ENCODE results near the gene SGPL1. TPM values are rescaled to one million over a fixed set of nuclear protein-coding genes. Genes with fewer than 3 reads are reported as not detected.

SGPL1 gene
- total RNA-seq, 1 donor from 2014 or later = 51.5 TPM

GRCh38 chr10:70901276-70901878, 85.6 kb downstream of the SGPL1 start:
- no peak overlapping the region for H3K4me2 ChIP-seq
- DNase-seq (ENCODE audit: low spot score) = no peak
- H3K27ac Mint-ChIP-seq = no peak overlapping the region
- H3K27ac ChIP-seq = no peak overlapping the region
- no peaks in the 10 kb centered on the region for H3K79me2 ChIP-seq (ENCODE audit: low read depth)
- H3K27me3 ChIP-seq = no peaks in the 10 kb centered on the region
- H3K36me3 ChIP-seq = no peaks in the 10 kb centered on the region
- H3K36me3 Mint-ChIP-seq = no peaks in the 10 kb centered on the region
- peaks cover 7% of the 10 kb centered on the region for H3K4me1 ChIP-seq
- H3K9me3 ChIP-seq (ENCODE audit: low read depth) = no peaks in the 10 kb centered on the region
- H3K27me3 Mint-ChIP-seq (ENCODE audit: insufficient read depth, low read depth) = peaks cover 9% of the 10 kb centered on the region
- no peak overlapping the region for H3K9ac ChIP-seq
- no peak for TF ChIP-seq CTCF (IDR thresholded peaks at IDR 0.05)
- TF ChIP-seq EZH2 (IDR thresholded peaks at IDR 0.05) = no peak
- no peak for TF ChIP-seq EZH2phosphoT487 (IDR thresholded peaks at IDR 0.05)
- H3K4me3 Mint-ChIP-seq = no peak overlapping the region
- H3F3A ChIP-seq (ENCODE audit: low read depth) = no peaks in the 10 kb centered on the region
- H2AFZ ChIP-seq (replicated peaks) = no peak overlapping the region
- no peaks in the 10 kb centered on the region for H4K20me1 ChIP-seq (ENCODE audit: low read depth)
- no peak overlapping the region for H3K4me3 ChIP-seq
- no peaks in the 10 kb centered on the region for H3K9me3 Mint-ChIP-seq
- peaks cover 13% of the 10 kb centered on the region for H3K4me1 Mint-ChIP-seq

GRCh38 chr10:70902661-70903261, 87.0 kb downstream of the SGPL1 start:
- Histone ChIP-seq H3K27ac (no peak overlapping the region), H3K4me1 (peaks cover 7% of the 10 kb centered on the region), H4K20me1 (ENCODE audit: low read depth) (no peaks in the 10 kb centered on the region), H3K4me3 (no peak overlapping the region), H2AFZ (replicated peaks) (no peak overlapping the region), H3K4me2 (no peak overlapping the region), H3K9me3 (ENCODE audit: low read depth) (no peaks in the 10 kb centered on the region), H3K27me3 (no peaks in the 10 kb centered on the region), H3K9ac (no peak overlapping the region), H3K36me3 (no peaks in the 10 kb centered on the region), H3K79me2 (ENCODE audit: low read depth) (no peaks in the 10 kb centered on the region), H3F3A (ENCODE audit: low read depth) (no peaks in the 10 kb centered on the region)
- Mint-ChIP-seq H3K27ac (no peak overlapping the region), H3K4me3 (no peak overlapping the region), H3K4me1 (peaks cover 20% of the 10 kb centered on the region), H3K9me3 (no peaks in the 10 kb centered on the region), H3K27me3 (ENCODE audit: insufficient read depth, low read depth) (peaks cover 12% of the 10 kb centered on the region), H3K36me3 (no peaks in the 10 kb centered on the region)
- TF ChIP-seq EZH2phosphoT487 (IDR thresholded peaks at IDR 0.05) (no peak), EZH2 (IDR thresholded peaks at IDR 0.05) (no peak), CTCF (IDR thresholded peaks at IDR 0.05) (no peak)
- no peak for DNase-seq (ENCODE audit: low spot score)

DNA sequence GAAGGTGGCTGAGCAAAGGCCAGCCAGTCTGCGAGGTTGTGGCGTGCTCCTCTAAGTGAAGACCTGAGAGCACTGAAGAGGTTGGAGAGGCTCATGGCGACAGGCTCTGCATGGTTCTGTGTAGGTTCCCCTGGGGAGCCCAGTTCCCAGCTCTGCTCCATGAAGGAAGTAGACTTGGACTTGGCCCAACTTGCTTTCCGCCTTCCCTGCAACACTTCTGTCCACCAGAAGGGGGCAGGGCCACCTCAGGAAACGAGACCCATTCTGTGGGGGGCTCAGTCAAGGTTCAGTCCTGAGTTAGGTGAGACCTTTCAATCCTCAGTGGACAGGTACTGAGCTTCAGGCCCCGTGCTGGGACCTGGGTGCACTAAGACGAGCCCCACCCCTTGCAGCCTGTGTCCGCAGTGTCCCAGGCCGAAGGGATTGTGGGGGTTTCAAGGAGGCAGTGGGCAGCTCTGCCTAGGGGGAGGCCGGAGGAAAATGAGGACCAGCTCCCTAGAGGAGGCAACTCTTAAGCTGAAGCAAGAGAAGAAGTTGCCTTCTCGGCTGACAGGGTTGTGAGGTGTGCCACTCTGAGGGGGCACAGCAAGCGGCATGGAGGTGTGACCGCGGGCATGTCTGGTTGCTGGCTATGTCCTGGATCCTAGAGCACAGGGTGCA, 87.6 kb downstream of the SGPL1 start:
- no peak overlapping the region for H3K4me3 ChIP-seq
- peaks cover 7% of the 10 kb centered on the region for H3K4me1 ChIP-seq
- H3K9ac ChIP-seq = no peak overlapping the region
- peak; percentile 61 for DNase-seq (ENCODE audit: low spot score)
- Mint-ChIP-seq H3K27me3 (ENCODE audit: insufficient read depth, low read depth) (peaks cover 13% of the 10 kb centered on the region), H3K4me3 (no peak overlapping the region), H3K9me3 (no peaks in the 10 kb centered on the region), H3K27ac (no peak overlapping the region), H3K36me3 (no peaks in the 10 kb centered on the region), H3K4me1 (peaks cover 27% of the 10 kb centered on the region)
- no peak overlapping the region for H3K4me2 ChIP-seq
- no peaks in the 10 kb centered on the region for H3K9me3 ChIP-seq (ENCODE audit: low read depth)
- no peak for TF ChIP-seq EZH2phosphoT487 (IDR thresholded peaks at IDR 0.05)
- TF ChIP-seq CTCF (IDR thresholded peaks at IDR 0.05) = peak; percentile 97
- H3K27ac ChIP-seq = no peak overlapping the region
- H3K36me3 ChIP-seq = no peaks in the 10 kb centered on the region
- no peaks in the 10 kb centered on the region for H3F3A ChIP-seq (ENCODE audit: low read depth)
- no peaks in the 10 kb centered on the region for H4K20me1 ChIP-seq (ENCODE audit: low read depth)
- no peaks in the 10 kb centered on the region for H3K79me2 ChIP-seq (ENCODE audit: low read depth)
- H2AFZ ChIP-seq (replicated peaks) = no peak overlapping the region
- no peaks in the 10 kb centered on the region for H3K27me3 ChIP-seq

All from neural progenitor cell (in vitro differentiated cells).